ENCODE data around the gene FDX2. TPM values are rescaled to one million over a fixed set of nuclear protein-coding genes. Genes with fewer than 3 reads are reported as not detected.

Gene FDX2
- total RNA-seq, 4 donors from 2014 or later: 6.7 to 36.5 (median 16.6) TPM

DNA sequence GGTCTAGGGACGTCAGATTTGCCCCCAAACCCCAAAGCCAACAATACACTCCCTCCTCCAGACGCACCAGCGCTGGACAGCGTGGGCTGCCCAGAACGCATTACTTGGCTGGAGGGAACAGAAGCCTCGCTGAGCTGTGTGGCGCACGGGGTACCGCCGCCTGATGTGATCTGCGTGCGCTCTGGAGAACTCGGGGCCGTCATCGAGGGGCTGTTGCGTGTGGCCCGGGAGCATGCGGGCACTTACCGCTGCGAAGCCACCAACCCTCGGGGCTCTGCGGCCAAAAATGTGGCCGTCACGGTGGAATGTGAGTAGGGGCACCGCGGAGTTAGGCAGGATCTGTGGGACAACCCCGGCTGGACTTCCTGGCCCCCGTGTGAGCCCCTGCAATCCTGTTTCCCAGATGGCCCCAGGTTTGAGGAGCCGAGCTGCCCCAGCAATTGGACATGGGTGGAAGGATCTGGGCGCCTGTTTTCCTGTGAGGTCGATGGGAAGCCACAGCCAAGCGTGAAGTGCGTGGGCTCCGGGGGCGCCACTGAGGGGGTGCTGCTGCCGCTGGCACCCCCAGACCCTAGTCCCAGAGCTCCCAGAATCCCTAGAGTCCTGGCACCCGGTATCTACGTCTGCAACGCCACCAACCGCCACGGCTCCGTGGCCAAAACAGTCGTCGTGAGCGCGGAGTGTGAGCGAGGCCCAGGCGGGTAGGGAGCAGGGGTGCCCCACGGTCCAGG, 22.0 kb downstream of the FDX2 start:
- Histone ChIP-seq H3K9me3 (no peaks in the 10 kb centered on the region), H3K4me3 (no peak overlapping the region), H3K36me3 (no peaks in the 10 kb centered on the region), H3K4me1 (peaks cover 0 to 77% (median 48%) of the 10 kb centered on the region in 3 donors), H3K27ac (no peak overlapping the region), H3K27me3 (peaks cover 100% of the 10 kb centered on the region)
- WGBS, 2 donors (ENCODE audit: low coverage in 1 of 2): 13% methylated on average over 3 of the region's 49 CpGs; no CpG with 5 or more reads in 1 of the 2 donors
- no peak for ATAC-seq
- TF ChIP-seq EP300 (IDR thresholded peaks at IDR 0.05) (no peak), POLR2AphosphoS5 (IDR thresholded peaks at IDR 0.05) (no peak), POLR2A (IDR thresholded peaks at IDR 0.05) (no peak)
- TF ChIP-seq, protein P1, sequence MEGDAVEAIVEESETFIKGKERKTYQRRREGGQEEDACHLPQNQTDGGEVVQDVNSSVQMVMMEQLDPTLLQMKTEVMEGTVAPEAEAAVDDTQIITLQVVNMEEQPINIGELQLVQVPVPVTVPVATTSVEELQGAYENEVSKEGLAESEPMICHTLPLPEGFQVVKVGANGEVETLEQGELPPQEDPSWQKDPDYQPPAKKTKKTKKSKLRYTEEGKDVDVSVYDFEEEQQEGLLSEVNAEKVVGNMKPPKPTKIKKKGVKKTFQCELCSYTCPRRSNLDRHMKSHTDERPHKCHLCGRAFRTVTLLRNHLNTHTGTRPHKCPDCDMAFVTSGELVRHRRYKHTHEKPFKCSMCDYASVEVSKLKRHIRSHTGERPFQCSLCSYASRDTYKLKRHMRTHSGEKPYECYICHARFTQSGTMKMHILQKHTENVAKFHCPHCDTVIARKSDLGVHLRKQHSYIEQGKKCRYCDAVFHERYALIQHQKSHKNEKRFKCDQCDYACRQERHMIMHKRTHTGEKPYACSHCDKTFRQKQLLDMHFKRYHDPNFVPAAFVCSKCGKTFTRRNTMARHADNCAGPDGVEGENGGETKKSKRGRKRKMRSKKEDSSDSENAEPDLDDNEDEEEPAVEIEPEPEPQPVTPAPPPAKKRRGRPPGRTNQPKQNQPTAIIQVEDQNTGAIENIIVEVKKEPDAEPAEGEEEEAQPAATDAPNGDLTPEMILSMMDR (IDR thresholded peaks at IDR 0.05): no peak

DNA sequence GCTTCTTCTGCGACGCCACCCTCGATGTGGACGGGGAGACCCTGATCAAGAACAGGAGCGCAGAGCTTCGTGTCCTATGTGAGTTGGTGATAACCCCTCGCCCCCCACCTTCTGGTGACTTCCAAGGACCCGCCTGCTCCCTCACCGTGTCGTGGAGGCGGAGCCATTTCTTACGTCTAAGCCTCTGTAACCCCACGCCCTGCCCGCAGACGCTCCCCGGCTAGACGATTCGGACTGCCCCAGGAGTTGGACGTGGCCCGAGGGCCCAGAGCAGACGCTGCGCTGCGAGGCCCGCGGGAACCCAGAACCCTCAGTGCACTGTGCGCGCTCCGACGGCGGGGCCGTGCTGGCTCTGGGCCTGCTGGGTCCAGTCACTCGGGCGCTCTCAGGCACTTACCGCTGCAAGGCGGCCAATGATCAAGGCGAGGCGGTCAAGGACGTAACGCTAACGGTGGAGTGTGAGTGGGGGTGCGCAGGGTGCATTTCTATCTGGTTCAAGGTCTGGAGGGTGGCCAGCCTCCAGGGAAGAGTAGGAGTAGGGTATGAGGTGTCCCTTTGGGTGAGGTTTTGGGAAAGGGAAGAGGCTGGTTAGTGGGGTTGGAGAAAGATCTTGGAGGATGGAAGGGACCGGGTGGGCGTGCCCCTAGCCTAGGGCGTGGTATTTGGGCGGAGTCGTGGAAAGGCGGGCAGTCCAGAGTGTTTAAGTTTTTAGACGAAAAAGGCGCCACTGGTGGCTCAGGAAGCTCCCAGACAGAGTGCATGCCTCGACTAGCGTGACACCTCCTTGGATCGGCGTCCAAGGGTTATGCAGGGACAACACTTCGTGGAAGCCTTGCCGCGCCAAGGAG, 22.8 kb downstream of the FDX2 start:
- TF ChIP-seq, protein P1 (IDR thresholded peaks at IDR 0.05): no peak
- no peak for TF ChIP-seq EP300 (IDR thresholded peaks at IDR 0.05)
- TF ChIP-seq POLR2A (IDR thresholded peaks at IDR 0.05): no peak
- no peak for TF ChIP-seq POLR2AphosphoS5 (IDR thresholded peaks at IDR 0.05)
- peaks cover 0 to 85% (median 50%) of the 10 kb centered on the region in 3 donors for H3K4me1 ChIP-seq
- peaks cover 100% of the 10 kb centered on the region for H3K27me3 ChIP-seq
- 5 to 21% methylated on average over 7 to 15 of the region's 56 CpGs for WGBS, 2 donors (ENCODE audit: low coverage in 1 of 2)
- no peak for ATAC-seq
- no peaks in the 10 kb centered on the region for H3K9me3 ChIP-seq
- H3K4me3 ChIP-seq: peak overlapping the region in 1 of 2 donors; percentile 46
- no peaks in the 10 kb centered on the region for H3K36me3 ChIP-seq
- H3K27ac ChIP-seq: no peak overlapping the region

DNA sequence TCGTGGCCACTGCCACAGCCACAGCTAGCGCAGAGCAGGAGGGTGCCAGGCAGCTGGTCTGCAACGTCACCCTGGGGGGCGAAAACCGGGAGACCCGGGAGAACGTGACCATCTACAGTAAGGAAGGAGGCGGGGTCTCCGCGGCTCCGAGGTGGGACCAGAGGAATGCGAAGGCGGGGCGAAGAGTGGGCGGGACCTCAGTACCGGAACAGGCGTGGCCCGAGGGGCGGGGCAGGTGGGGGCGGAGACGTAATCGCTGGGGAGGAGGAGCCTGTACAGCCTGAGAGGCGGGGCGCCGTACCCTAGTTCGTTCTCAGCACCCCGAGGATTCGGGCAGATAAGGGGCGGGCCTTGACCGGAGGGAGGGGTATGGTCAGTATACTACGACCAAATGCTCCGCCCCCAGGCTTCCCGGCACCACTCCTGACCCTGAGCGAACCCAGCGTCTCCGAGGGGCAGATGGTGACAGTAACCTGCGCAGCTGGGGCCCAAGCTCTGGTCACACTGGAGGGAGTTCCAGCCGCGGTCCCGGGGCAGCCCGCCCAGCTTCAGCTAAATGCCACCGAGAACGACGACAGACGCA, 23.5 kb downstream of the FDX2 start:
- TF ChIP-seq, protein P1 (IDR thresholded peaks at IDR 0.05): no peak
- TF ChIP-seq POLR2AphosphoS5 (IDR thresholded peaks at IDR 0.05) (no peak), EP300 (IDR thresholded peaks at IDR 0.05) (no peak), POLR2A (IDR thresholded peaks at IDR 0.05) (no peak)
- 1% methylated on average over 9 of the region's 45 CpGs; no CpG with 5 or more reads in 1 of the 2 donors for WGBS, 2 donors (ENCODE audit: low coverage in 1 of 2)
- Histone ChIP-seq H3K4me3 (peak overlapping the region in 1 of 2 donors; percentile 46), H3K36me3 (no peaks in the 10 kb centered on the region), H3K27ac (no peak overlapping the region), H3K4me1 (peaks cover 0 to 92% (median 50%) of the 10 kb centered on the region in 3 donors), H3K9me3 (no peaks in the 10 kb centered on the region), H3K27me3 (peaks cover 100% of the 10 kb centered on the region)
- ATAC-seq: peak; percentile 59

DNA sequence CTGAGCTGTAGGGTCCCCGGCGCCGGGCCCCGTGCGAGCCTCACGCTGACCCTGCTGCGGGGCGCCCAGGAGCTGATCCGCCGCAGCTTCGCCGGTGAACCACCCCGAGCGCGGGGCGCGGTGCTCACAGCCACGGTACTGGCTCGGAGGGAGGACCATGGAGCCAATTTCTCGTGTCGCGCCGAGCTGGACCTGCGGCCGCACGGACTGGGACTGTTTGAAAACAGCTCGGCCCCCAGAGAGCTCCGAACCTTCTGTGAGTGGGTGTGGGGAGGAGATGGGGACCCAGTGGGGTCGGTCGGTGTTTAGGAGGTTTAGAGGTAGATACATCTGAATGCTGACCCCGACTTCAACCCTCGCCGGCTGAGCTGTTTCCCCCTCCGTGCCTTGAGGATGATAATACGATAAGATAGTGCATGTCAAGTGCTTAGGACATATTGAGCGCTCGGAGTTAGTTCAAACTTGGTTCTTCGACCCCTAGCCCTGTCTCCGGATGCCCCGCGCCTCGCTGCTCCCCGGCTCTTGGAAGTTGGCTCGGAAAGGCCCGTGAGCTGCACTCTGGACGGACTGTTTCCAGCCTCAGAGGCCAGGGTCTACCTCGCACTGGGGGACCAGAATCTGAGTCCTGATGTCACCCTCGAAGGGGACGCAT, 24.1 kb downstream of the FDX2 start:
- peak overlapping the region in 1 of 2 donors; percentile 46 for H3K4me3 ChIP-seq
- WGBS, 2 donors (ENCODE audit: low coverage in 1 of 2): 10% methylated on average over 7 of the region's 49 CpGs; no CpG with 5 or more reads in 1 of the 2 donors
- peak; percentile 6 for ATAC-seq
- H3K36me3 ChIP-seq: no peaks in the 10 kb centered on the region
- H3K27me3 ChIP-seq: peaks cover 100% of the 10 kb centered on the region
- H3K9me3 ChIP-seq: no peaks in the 10 kb centered on the region
- H3K4me1 ChIP-seq: peaks cover 0 to 98% (median 55%) of the 10 kb centered on the region in 3 donors
- peak overlapping the region in 1 of 4 donors; percentile 23 for H3K27ac ChIP-seq
- TF ChIP-seq, protein P1 (IDR thresholded peaks at IDR 0.05): no peak
- no peak for TF ChIP-seq POLR2AphosphoS5 (IDR thresholded peaks at IDR 0.05)
- TF ChIP-seq EP300 (IDR thresholded peaks at IDR 0.05): no peak
- TF ChIP-seq POLR2A (IDR thresholded peaks at IDR 0.05): no peak
